ENCODE results near the gene ID3. TPM values are rescaled to one million over a fixed set of nuclear protein-coding genes. Genes with fewer than 3 reads are reported as not detected.

The ID3 gene
- total RNA-seq, 1 donor from 2014 or later = 487 TPM

DNA sequence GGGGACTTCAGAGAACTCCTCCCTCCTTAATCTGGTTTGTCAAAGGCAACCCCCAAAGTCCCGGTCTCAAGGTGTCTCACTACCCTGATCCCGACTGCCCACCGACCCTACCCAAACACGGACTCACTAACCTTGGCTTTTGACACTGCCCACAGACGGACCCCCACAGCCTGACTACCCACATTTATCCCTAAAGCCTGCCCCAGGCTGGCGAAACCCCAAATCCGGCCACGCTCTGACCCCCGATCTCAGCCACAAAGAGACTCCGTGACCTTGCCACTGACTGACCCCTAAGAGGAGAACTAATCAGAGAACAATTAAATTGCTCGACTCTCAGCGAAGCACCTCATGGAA is 5.2 kb downstream of the ID3 start:
- Mint-ChIP-seq H3K27ac (peak overlapping the region; percentile 100), H3K9me3 (no peaks in the 10 kb centered on the region), H3K27me3 (ENCODE audit: low read depth) (no peaks in the 10 kb centered on the region), H3K4me1 (peaks cover 68% of the 10 kb centered on the region), H3K4me3 (peak overlapping the region; percentile 59), H3K36me3 (peaks cover 9% of the 10 kb centered on the region)
- DNase-seq (ENCODE audit: low spot score in 2 of 2, unreplicated experiment in 2 of 2) = no peak
- TF ChIP-seq CTCF (IDR thresholded peaks at IDR 0.05; ENCODE audit: unreplicated experiment) = no peak

GRCh38 chr1:23553231-23554126 is 5.8 kb downstream of the ID3 start:
- H3K4me3 Mint-ChIP-seq = peak overlapping the region; percentile 59

DNA sequence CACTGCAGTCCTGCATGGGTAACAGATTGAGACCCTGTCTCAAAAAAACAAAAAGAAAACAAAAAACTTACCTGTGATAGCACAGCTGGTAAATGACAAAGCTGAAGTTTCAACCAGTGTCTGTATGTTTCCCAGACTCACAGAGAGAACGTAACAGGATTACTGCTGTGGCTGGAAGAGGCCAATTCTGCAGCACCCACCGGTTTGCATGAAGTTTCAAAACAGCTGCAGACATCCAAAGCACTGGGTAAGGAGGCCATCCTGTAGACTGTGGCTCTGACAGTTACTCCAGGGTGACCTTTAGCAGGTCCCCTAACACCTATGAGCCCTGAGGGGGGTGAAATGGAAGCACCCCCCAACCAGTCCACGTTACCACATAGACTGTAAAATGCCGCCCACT is 7.5 kb downstream of the ID3 start:
- H3K4me1 Mint-ChIP-seq = peaks cover 67% of the 10 kb centered on the region
- H3K27me3 Mint-ChIP-seq (ENCODE audit: low read depth) = no peaks in the 10 kb centered on the region
- H3K27ac Mint-ChIP-seq = peak overlapping the region; percentile 100
- H3K9me3 Mint-ChIP-seq = no peaks in the 10 kb centered on the region
- H3K4me3 Mint-ChIP-seq = no peak overlapping the region
- peaks cover under 1% of the 10 kb centered on the region for H3K36me3 Mint-ChIP-seq
- TF ChIP-seq CTCF (IDR thresholded peaks at IDR 0.05; ENCODE audit: unreplicated experiment) = no peak
- DNase-seq (ENCODE audit: low spot score in 2 of 2, unreplicated experiment in 2 of 2) = no peak

More at GRCh38 chr1:23553231-23554126, 5.8 kb downstream of the ID3 start:
- peaks cover 9% of the 10 kb centered on the region for H3K36me3 Mint-ChIP-seq
- peak overlapping the region; percentile 100 for H3K27ac Mint-ChIP-seq
- no peaks in the 10 kb centered on the region for H3K9me3 Mint-ChIP-seq
- no peak for DNase-seq (ENCODE audit: low spot score in 2 of 2, unreplicated experiment in 2 of 2)
- TF ChIP-seq CTCF (IDR thresholded peaks at IDR 0.05; ENCODE audit: unreplicated experiment) = no peak
- peaks cover 72% of the 10 kb centered on the region for H3K4me1 Mint-ChIP-seq
- no peaks in the 10 kb centered on the region for H3K27me3 Mint-ChIP-seq (ENCODE audit: low read depth)

DNA sequence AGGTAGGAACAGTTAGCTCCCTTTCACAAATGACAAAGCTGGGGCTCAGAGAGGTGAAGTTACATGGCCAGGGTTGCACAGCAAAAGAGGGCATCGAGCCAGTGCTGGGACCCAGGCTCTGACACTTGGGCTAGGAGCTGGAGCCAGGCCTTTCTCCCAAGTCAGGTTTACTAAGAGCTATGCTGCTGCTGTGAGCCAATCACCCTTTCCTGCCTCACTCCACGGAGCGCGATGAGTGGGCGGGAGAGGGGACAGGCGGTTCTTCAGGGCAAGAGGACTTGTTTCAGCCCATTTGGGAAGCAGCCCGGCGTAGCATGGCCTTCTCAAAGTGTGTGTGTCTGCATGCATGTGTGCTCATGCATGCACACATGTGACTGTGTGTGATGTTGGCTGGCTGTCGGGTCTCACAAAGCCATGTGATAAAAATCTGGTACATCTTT is 10.6 kb downstream of the ID3 start:
- no peak overlapping the region for H3K4me3 Mint-ChIP-seq
- H3K9me3 Mint-ChIP-seq = no peaks in the 10 kb centered on the region
- no peak for DNase-seq (ENCODE audit: low spot score in 2 of 2, unreplicated experiment in 2 of 2)
- no peak for TF ChIP-seq CTCF (IDR thresholded peaks at IDR 0.05; ENCODE audit: unreplicated experiment)
- no peaks in the 10 kb centered on the region for H3K27me3 Mint-ChIP-seq (ENCODE audit: low read depth)
- H3K36me3 Mint-ChIP-seq = no peaks in the 10 kb centered on the region
- H3K27ac Mint-ChIP-seq = peak overlapping the region; percentile 76
- peaks cover 52% of the 10 kb centered on the region for H3K4me1 Mint-ChIP-seq

GRCh38 chr1:23546897-23547584 is 12.3 kb downstream of the ID3 start:
- Mint-ChIP-seq H3K36me3 (no peaks in the 10 kb centered on the region), H3K27ac (peak overlapping the region; percentile 47), H3K27me3 (ENCODE audit: low read depth) (no peaks in the 10 kb centered on the region), H3K9me3 (no peaks in the 10 kb centered on the region), H3K4me3 (no peak overlapping the region), H3K4me1 (peaks cover 38% of the 10 kb centered on the region)
- TF ChIP-seq CTCF (IDR thresholded peaks at IDR 0.05; ENCODE audit: unreplicated experiment) = no peak
- DNase-seq (ENCODE audit: low spot score in 2 of 2, unreplicated experiment in 2 of 2) = no peak
